IMR-90 (cell line): ENCODE data around the gene FNBP1.

Experiments
- CTCF ChIP-seq: conservative IDR thresholded peaks from 2 replicates; pipeline ENCODE4 v1.5.1; 2012; ENCODE audit warnings: mild to moderate bottlenecking, low read depth, low read length, improper control_type of control experiment
- MAZ ChIP-seq: IDR thresholded peaks from 2 replicates; pipeline ENCODE4 v1.6.1; 2012; ENCODE audit warnings: low read depth, mild to moderate bottlenecking, low read length, improper control_type of control experiment, moderate library complexity, borderline replicate concordance
- MXI1 ChIP-seq: IDR thresholded peaks from 2 replicates; pipeline ENCODE4 v1.6.1; 2012; ENCODE audit warnings: low read depth, mild to moderate bottlenecking, low read length, moderate library complexity, borderline replicate concordance
- SMC3 ChIP-seq: fragments of 150-350 bp; IDR thresholded peaks from 2 replicates; pipeline ENCODE4 v1.6.1; 2016; ENCODE audit warnings: low read depth, mild to moderate bottlenecking, antibody characterized with exemption, low read length, moderate library complexity
- USF2 ChIP-seq: fragments of 150-350 bp; IDR thresholded peaks from 2 replicates; pipeline ENCODE4 v1.6.1; 2017; ENCODE audit warnings: mild to moderate bottlenecking, antibody characterized with exemption, low read length, low read depth

GRCh38 chr9:129839324-129840023 lies 203.5 kb downstream of the FNBP1 start:
- TF ChIP-seq SMC3, result no peak
- TF ChIP-seq MXI1, result no peak
- no peak for TF ChIP-seq MAZ
- TF ChIP-seq USF2, result no peak
- no peak for TF ChIP-seq CTCF
